AG10803 (cell line): ENCODE data around the gene ABCA3.

Experiments
- DNase-seq: peaks from one replicate; pipeline ENCODE4 v3.0.0; 2010; ENCODE audit warnings: low read depth
- H3K4me3 ChIP-seq: 2 replicates; pipeline ENCODE4 v1.5.1; 2011; ENCODE audit warnings: mild to moderate bottlenecking, low read length, control low read depth
- CTCF ChIP-seq: conservative IDR thresholded peaks from 2 replicates; pipeline ENCODE4 v1.5.1; 2011; ENCODE audit warnings: mild to moderate bottlenecking, low read length, control low read depth, inconsistent platforms

ABCA3 gene

DNA sequence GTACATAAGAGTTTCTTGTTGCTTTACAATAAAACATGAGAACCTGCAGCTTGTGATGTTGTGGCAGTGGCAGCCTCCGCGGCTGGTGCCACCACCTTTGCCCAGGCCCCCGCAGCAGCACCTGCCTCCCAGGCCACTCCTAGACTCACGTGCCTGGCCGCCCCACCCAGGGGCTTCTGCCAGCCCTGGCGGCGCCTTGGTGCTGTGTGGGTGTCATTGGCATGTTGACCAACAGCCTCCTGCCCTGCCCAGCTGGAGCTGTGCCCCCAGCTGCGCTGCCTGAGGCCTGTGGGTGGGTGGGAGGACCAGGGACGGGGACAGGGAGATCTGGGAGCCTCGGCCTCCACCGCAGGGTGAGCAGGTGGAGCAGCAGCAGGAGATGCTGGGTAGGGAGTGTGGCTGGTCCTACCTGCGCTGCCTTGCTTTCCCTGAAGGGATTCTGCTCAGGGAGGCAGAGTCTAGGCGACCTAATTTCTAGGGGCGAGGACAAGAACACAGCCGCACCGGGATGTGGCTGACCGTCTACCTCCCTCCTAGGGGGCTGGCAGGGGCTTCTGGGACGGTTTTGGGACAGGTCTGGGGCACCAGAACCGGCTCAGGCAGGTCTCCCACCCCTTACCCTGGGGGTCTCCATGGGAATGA, 104.7 kb downstream of the ABCA3 start:
- TF ChIP-seq CTCF, result no peak
- DNase-seq, result no peak
- H3K4me3 ChIP-seq, result no peak overlapping the region

DNA sequence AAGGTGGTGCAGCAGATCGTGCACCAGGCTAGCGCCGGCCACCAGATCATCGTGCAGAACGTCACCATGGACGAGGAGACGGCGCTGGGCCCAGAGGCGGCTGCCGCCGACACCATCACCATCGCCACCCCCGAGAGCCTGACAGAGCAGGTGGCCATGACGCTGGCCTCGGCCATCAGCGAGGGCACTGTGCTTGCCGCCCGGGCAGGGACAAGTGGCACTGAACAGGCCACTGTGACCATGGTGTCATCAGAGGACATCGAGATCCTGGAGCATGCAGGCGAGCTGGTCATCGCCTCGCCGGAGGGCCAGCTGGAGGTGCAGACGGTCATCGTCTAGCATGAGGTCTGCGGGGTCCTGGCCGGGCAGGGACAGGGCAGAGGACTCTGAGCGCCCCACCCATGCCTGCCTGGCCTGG, 105.3 kb downstream of the ABCA3 start:
- no peak overlapping the region for H3K4me3 ChIP-seq
- DNase-seq, result no peak
- TF ChIP-seq CTCF, result no peak

- no peak for TF ChIP-seq CTCF
- DNase-seq, result no peak
- H3K4me3 ChIP-seq, result no peak overlapping the region
Observed at GRCh38 chr16:2234813-2235170, 105.7 kb downstream of the ABCA3 start.

DNA sequence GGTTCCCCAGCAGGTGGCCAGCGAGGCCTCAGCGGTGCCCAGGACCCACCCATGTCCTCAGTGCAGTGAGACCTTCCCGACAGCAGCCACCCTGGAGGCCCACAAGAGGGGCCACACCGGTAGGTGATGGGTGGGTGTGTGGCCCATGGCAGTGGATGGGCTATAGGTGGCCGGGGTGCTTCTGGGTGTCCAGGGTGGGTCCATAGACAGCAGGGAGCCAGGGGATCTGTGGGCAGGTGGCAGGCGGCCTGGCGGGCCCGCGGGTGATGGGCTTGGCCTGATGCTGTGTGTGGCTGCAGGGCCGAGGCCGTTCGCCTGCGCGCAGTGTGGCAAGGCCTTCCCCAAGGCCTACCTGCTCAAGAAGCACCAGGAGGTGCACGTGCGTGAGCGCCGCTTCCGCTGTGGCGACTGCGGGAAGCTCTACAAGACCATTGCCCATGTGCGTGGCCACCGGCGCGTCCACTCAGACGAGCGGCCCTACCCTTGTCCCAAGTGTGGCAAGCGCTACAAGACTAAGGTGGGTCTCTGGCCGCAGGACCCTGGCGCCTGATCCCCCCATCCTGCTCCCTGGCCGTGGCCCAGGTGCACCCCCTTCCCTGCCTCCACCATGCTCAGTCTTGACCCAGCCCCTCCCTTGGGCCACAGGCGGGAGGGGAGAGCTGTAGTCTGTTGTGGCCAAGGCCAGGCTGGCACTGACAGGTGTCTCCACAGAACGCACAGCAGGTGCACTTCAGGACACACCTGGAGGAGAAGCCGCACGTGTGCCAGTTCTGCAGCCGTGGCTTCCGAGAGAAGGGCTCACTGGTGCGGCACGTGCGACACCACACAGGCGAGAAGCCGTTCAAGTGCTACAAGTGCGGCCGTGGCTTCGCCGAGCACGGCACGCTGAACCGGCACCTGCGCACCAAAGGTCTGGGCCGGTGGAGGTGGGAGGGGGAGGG, 106.4 kb downstream of the ABCA3 start:
- no peak overlapping the region for H3K4me3 ChIP-seq
- TF ChIP-seq CTCF, result no peak
- no peak for DNase-seq

DNA sequence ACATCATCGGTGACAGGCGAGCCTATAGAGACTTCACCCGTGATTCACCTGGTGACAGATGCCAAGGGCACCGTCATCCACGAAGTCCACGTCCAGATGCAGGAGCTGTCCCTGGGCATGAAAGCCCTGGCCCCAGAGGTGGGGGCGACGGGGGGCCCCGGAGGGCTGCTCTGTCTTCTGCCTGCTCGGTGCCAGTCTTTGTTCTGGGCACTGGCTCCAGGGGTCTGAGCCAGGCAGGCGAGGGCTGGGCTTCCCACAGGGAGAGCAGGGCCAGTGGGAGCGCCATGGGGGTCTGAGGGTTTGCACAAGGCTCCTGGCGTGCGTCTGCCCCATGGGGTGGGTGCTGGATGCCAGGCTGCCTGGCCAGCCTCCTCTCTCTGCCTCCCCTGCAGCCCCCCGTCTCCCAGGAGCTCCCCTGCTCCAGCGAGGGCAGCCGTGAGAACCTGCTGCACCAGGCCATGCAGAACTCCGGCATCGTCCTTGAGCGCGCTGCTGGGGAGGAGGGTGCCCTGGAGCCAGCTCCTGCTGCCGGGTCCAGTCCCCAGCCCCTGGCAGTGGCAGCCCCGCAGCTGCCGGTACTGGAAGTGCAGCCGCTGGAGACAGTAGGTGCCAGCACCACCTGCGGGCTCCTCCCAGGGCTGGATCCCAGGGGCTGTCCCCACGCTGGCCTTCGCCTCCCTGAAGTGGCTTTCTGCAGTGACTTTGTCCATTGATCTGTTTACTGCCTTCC, 107.3 kb downstream of the ABCA3 start:
- DNase-seq, result no peak

More for the DNA sequence above, 107.3 kb downstream of the ABCA3 start:
- H3K4me3 ChIP-seq, result no peak overlapping the region
- TF ChIP-seq CTCF, result no peak
